GM19099 (cell line): ENCODE results near the gene POLR2E.
A peak's percentile ranks its signal among the peaks of the same experiment; 100 is the strongest.

ENCODE experiments used
- POLR2A ChIP-seq: IDR thresholded peaks from 3 replicates; pipeline ENCODE4 v1.6.1; 2011; ENCODE audit warnings: low read depth; ENCODE audit not compliant: insufficient read length; ENCODE audit errors: extremely low read depth

POLR2E gene

GRCh38 chr19:1094978-1095701, at the start of gene POLR2E:
Gene POLR2E, minus strand, starts transcription at chr19:1095375. Its CDS starts 60 bp downstream, at chr19:1095315.
- TF ChIP-seq POLR2A = peak; percentile 86

- TF ChIP-seq POLR2A = no peak
These were observed 49.6 kb upstream of the POLR2E start for GRCh38 chr19:1144741-1145140.

GRCh38 chr19:1143828-1144399, 48.7 kb upstream of the POLR2E start:
- no peak for TF ChIP-seq POLR2A

GRCh38 chr19:1141944-1142343, 46.8 kb upstream of the POLR2E start:
- TF ChIP-seq POLR2A = no peak

GRCh38 chr19:1140272-1141027, 45.3 kb upstream of the POLR2E start:
- TF ChIP-seq POLR2A = no peak

- no peak for TF ChIP-seq POLR2A
These were observed 44.0 kb upstream of the POLR2E start for GRCh38 chr19:1139126-1139525.

- no peak for TF ChIP-seq POLR2A
These were observed 42.9 kb upstream of the POLR2E start for GRCh38 chr19:1138121-1138520.

GRCh38 chr19:1136621-1137317, 41.6 kb upstream of the POLR2E start:
- no peak for TF ChIP-seq POLR2A

- no peak for TF ChIP-seq POLR2A
These were observed 41.0 kb upstream of the POLR2E start for GRCh38 chr19:1136201-1136600.

- TF ChIP-seq POLR2A = no peak
These were observed 40.3 kb upstream of the POLR2E start for GRCh38 chr19:1135454-1135853.

GRCh38 chr19:1134431-1134830, 39.3 kb upstream of the POLR2E start:
- no peak for TF ChIP-seq POLR2A

GRCh38 chr19:1133471-1133929, 38.3 kb upstream of the POLR2E start:
- peak; percentile 80 for TF ChIP-seq POLR2A

- no peak for TF ChIP-seq POLR2A
These were observed 37.6 kb upstream of the POLR2E start for GRCh38 chr19:1132552-1133383.

- peak; percentile 66 for TF ChIP-seq POLR2A
These were observed 36.8 kb upstream of the POLR2E start for GRCh38 chr19:1131718-1132551.
